Fibroblast of upper back skin (primary cell): ENCODE measurements around the gene BMPR1B.
"Not testable (repeated sequence)": the region's sequence is repeated elsewhere in the genome, so short reads cannot be mapped to it uniquely, and the experiment has no call there.

Experiments used
- DNase-seq: peaks from one replicate; pipeline ENCODE4 v3.0.0-alpha.2; 2013

Gene BMPR1B

DNA sequence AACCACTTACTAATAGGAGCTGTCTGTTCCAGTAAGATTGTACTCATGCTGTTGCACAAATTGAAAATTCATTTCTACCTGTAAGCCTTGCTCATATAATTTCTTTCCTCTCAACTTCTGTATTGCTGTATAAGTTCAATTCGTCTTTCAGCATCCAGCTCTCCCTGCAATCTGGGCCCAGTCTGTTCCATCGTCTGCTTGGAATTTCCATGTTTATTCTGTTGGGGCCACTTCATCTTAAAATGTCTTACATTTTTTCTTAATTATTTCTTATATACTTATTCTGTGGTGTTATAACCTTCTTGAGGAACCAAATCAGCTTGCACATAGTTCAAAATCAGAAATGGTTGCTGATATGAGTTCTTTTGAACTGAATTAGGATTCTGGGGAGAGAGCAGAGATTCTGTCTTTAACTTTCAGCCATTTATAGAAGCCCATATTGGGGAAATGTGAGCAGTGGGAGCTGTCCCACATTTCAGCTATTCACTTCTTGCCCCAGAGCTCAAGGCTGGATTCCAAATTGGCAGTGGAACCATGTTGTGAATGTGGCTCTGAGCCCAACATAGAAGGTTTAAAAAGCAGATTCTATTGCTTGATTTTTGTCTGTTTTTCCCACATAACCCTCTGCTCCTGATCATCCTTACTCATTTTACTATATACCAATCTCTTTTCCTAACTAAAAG, 291.9 kb downstream of the BMPR1B start:
- peak; percentile 29 for DNase-seq

DNA sequence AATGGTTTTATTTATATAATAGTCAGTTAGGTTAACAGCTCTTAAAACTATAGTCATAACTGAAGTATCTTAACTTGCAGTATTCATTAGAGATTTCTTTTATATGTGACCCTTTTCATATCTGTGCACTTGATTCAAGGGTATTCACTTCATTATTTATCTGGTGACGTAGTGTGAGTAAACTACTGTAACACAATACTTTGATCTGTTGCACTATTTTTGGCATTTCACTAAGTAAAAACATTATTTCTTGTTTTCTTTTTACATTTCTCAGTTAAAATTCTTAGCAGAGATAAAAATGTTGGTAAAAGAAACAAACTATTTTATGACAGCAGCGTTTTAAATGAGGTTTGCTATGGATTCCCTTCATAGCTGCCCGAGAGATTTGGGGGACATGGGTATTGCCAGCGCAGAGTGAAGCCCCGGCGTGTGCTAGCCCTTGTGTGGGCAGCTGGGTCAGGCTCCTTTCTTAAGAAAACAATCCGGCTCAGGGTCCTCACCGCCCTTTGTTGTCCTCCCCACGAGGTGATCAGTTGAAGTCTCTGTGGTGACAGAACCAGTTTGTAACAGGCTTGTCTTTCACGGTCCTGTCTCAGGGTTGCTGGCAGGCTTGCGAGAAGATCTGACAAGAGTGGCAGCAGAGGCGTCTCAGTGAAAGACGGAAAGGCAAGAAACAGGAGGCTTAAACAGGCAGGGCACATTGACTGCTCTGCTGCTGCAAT, 293.4 kb downstream of the BMPR1B start:
- no peak for DNase-seq

DNA sequence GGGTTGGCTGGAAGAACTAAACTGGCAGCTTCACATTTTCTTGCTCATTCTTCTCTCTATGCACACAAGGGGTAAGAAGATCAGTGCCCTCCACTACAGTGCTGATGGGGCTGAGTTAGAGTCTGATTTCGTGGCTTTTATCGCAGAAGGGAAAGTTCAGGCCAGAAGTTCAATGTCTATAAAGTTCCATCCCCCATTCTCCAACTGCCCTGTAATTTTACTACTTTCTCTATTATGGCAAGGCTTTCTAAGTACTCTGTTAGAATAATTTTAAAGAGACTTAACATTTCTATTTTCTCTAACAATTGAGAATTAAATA, 293.9 kb downstream of the BMPR1B start:
- DNase-seq: no peak

DNA sequence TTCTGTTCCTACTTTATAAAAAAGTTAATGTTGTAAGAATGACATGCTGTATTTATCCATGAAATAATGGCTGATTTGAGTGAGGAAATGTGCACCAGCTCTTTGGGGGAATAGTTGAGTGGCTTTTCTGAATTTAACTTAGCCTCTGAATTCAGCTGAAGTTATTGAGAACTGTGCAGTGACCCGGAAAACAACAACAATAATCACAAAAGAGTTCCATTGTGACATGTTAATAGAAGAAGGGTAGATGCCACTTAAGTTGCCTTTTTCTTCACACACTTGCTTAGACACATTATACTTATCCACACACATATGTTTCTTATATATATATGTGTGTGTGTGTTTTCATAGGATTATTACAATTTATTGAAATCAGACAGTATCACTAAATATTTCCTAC, 301.2 kb downstream of the BMPR1B start:
- no peak for DNase-seq

DNA sequence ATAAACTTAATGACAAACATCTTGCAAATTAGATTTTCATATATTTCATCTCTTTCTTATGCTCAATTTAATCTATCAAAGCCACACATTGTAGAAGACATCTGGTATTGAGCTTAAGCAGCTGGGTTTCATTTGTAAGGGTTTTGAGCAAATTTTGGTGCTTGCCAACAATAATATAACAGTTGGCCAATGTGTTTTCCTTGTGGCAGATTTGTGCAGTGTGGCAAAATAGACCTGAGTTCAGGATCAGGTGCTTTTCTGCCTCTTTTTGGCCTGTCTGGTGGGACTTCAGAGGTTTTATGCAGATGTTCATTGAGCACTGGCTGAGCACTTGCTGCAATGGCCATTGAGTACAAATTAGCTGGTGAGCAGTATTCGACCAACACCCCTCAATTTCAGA, 301.9 kb downstream of the BMPR1B start:
- DNase-seq: peak; percentile 48

DNA sequence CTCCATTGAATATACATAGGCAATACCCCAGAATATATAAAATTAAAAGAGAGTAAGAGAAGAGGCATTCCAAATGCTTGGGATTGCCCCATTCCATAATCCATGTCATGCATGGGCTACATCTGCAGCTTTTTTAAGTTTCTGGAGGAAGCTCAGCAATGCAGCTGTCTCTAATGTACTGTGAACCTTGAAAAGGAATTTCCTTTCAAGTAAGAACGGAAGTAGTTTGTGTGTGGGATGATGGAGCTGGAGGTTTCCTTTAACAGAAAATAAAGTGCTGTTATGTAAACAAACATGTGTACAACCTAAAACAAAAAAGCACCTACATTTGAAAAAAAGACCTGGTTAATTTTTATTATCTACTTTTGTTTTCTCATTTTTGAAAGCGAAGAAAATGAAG, 303.5 kb downstream of the BMPR1B start:
- peak; percentile 45 for DNase-seq

DNA sequence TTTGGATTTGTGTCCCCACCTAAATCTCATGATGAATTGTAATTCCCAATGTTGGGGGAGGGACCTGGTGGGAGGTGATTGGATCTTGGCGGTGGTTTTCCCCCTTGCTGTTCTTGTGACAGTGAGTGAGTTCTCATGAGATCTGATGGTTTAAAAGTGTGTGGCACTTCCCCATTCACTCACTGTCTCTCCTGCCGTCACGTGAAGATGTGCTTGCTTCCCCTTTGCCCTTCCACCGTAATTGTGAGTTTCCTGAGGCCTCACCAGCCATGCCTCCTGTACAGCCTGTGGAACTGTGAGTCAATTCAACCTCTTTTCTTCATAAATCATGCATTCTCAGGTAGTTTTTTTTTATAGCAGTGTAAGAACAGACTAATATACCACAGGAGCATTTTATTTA, 304.0 kb downstream of the BMPR1B start:
- not testable (repeated sequence) for DNase-seq

DNA sequence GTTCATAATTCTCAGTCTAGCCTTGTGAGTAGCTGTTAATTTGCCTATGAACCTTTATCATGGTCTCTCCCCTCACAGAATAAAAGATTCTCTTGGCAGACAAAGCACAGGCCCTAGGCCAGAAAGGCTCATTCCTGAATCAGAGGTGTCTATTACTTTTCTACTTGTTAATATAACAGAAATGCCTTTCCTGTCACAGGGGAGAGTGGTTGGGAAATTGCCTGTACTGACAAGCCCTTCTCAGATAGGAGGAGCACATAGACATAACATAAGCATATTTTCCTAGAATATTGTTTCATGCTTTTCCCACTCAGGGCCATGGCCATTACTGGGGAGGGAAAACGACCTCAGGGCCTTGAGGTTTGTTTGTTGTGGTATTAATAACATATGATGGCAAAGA, 308.3 kb downstream of the BMPR1B start:
- peak; percentile 9 for DNase-seq

DNA sequence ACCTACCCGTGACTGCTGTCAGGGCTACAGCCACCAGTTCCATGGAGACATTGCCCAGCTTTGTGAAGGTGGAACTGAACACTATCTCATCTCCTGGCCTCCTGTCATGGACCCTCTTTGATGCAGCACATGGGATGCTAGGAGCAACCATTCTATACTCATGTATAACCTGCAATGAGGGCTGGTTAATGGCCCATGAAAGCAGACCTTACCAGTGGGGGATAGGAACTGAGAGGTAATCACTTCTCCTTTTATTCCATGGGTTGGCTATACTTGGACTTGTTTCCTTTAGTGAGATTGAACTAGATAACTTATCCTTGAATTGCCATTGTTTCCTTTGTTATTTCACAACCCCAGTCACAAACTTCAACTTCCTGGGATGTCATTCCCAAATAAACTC, 310.6 kb downstream of the BMPR1B start:
- DNase-seq: no peak

DNA sequence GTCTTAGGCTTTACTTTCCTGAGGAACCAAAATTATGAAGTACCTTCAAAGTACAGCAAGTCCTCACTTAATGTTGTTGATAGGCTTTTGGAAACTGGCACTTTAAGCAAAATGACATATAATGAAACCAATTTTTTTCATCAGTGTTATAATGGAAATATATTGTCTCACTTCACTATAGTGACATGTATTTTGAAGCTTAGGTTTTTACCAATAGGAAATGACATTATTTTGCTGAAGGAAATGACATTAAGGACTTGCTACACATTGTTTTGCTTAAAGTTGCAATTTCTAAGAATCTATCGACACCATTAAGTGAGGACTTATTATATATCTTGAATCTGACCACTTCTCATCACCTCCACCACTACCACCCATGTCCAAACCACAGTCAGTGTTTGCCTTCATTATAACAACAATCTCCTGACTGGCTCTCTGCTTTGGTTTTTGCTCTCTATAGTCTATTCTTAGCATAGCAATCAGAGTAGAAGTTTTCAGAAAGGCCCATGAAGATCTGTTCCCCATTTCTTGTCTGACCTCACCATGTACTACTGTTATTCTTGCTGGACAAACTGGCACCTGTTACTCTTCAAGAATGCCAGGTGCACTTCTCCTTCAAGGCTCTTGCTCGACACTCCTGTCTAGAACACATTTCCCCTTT, 311.2 kb downstream of the BMPR1B start:
- no peak for DNase-seq

DNA sequence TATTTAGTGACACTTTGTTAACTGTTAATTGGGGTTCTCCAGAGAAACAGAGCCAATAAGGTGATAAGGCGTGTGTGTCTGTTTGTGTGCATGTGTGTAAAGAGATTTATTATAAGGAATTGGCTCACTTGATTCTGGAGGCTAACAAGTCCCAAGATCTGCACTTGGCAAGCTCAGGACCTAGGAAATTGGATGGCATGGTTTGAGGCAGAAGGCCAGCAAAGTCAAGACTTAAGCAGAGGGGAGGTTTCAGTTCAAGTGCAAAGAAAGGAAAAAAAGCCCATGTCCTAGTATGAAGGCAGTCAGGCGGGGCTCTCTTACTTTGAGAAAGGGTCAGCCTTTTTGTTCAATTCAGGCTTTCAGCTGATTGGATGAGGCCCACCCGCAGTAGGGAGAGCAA, 314.1 kb downstream of the BMPR1B start:
- DNase-seq: no peak

DNA sequence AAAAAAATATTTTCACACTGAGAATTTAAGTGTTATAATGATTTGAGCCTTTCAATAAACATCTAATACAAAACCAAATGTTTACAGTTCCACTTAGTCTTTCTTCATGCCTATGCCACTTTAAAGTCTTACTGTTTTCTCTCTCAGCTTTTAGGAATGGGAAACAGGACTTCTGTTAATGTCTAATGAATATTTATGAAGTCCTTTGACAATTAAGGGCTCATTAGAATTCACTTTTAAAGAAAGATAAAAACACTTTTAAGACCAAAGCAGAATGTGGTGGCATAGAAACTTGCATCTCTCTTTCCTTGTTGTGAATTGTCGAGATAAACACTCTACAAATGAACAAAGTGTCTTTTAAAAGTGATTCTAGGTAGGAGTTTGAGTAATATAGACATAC, 315.9 kb downstream of the BMPR1B start:
- DNase-seq: no peak

DNA sequence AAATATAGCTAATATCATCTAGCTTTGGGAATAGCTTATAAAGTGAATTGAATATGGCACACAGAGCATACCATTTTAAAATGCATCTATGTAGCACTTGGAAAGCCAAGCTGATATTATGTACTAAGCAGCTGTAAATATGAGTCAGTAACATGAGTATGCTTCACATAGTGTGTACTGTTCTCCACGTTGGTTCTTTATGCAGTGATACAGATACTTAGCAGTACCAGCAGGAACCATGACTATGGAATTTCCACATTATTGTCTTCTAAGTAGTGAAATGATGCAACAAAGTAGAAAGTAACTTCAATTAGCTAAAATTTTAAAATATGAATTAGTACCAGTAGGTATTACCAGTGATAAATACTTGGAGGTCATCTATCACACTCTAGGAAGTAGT, 320.1 kb downstream of the BMPR1B start:
- peak; percentile 36 for DNase-seq

DNA sequence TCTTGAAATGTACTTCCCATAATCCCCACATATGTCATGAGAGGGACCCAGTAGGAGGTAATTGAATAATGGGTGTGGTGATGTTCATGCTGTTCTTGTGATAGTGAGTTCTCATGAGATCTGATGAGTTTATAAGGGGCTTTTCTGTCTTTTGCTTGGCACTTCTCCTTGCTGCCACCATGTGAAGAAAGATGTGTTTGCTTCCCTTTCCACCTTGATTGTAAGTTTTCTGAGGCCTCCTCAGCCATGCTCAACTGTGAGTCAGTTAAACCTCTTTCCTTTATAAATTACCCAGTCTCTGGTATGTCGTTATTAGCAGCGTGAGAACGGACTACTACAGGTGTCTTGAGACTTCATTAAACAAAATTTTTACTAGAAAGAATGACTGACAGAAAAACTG, 323.2 kb downstream of the BMPR1B start:
- DNase-seq: no peak

DNA sequence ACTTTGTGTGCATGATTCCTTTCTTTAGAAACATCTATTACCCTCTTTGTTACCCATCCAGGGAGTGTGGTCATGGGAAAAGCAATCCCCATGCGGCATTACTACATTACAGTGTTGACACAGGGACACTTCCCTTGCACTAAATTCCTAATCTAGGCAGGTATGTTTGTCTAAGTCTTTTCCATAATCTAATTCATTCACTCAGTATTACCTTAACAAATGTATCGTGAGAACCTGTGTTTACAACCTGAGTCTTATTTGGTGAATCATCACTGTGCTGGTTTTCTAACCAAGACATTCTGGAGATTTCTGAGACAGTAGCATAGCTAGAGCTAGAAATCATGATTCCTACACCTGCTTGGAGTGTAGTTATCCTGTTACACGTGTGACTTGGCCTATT, 326.8 kb downstream of the BMPR1B start:
- DNase-seq: no peak

DNA sequence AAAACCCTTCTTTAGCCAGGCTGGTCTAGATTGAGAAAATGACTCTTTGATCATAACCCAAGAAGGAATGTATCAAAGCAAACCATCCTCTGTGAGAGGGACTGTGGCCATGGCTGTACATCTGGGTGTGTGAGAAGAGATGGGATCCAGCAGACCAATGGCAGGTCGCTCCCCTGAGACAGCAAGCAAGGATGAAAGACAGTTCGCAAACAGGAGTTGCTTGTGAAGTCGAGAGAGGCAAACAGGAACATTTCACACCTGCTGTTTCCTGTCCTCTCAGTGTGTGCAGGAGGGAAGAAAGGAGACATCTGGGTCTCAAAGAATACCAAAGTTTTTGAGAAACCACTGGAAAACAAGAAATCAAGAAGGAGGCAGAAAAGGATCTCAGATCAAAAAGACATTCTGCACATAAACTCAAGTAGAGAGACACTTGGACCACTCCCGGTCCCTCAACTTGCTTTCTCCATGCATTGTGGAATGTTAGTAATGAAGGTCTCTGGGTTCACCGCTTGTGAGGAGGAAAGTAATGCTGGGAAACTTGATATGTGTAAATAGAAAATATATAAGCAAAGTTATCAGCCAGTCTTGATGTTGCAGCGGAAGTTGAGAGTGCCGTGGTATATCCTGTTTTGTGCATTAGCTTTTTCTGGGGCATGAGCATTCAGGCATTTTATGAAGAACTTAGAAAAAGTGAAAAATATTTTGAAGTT, 327.5 kb downstream of the BMPR1B start:
- DNase-seq: no peak

DNA sequence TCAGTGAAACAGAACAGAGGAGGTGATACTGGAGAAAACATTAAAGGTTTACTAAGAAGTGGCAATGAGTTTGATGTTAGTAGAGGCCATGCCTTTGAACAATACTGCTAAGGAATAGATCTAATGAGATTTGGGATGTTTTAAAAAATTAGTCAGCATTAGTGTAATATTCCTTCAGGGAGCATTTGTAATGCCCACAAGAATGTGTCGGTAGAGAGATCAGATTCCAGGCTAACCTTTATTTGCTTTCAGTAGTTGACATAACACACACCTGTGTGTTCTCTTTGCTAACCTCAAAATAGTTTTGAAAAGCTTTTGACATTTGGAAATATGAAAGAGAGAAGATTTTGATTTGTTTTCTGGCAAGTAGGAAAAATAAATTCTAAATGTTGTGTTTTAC, 328.8 kb downstream of the BMPR1B start:
- no peak for DNase-seq

DNA sequence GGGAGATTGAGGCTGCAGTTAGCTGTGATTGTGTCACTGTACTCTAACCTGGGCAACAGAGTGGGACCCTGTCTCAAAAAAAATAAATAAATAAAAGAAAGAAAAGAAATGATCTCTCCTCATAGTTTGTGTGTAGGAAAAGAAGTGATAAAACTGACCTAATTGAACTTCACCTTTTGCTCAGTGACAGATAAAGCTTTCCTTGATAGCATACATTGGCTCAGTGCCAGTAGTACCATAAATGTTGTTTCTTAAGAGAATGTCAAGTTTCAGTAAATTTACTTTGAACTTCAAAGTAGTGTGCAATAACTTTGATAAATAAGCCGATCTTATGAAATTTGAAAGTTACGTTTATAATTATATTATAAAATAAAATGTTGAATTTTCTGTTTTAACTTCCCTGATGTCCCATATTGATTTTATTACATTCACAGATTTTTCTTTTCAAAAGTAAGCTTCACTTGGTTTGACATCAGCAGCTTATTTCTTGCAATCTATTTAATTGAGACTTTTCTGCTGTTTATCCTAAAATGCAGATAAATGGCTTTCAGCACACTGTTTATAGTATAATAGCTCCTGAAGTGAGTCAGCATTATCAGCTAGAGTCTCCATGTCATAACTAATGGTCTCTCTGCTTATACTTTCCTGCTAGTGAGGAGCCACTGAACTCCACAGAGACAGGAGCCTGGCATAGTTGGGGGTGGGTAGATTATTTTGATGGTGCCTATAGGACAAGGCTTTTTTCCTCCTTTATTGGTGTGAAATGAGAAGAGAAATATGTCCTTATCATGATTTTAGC, 330.1 kb downstream of the BMPR1B start:
- DNase-seq: peak; percentile 45

DNA sequence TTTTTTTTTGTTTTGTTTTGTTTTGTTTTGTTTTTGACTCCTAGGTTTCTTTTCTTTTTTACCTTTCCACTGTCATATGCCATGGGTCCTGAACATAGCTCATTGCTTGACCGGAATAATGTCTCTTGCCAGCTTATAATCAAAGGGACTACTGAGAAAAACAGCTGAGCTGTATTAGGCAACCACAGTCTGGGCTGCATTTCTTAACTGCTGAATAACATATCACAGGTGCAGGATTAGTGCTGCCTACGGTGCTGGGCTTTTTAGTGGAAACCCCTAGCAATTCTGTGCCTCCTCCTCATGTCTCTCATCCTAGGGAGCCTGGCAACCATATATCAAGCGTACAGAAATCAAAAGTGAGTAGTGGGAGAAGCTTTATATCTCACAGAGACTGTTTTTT, 333.5 kb downstream of the BMPR1B start:
- peak; percentile 49 for DNase-seq

DNA sequence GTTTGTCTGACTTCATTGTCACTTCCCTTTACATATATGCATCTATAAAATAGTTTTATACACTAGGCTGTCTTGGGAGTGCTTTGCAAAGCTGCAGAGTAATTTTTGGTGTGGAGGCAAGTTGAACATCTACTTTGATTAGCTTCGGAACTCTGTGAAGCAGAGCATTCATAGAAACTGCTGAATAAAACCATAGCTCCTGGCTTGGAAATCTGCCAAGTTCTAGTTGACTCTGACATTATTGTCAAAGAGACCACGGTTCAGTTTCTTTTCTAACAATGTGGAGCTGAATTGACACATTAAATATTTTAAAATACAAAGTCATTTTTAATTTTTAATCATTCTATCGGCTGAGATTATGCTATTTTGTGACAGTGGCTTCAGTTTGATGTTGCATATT, 335.0 kb downstream of the BMPR1B start:
- no peak for DNase-seq

DNA sequence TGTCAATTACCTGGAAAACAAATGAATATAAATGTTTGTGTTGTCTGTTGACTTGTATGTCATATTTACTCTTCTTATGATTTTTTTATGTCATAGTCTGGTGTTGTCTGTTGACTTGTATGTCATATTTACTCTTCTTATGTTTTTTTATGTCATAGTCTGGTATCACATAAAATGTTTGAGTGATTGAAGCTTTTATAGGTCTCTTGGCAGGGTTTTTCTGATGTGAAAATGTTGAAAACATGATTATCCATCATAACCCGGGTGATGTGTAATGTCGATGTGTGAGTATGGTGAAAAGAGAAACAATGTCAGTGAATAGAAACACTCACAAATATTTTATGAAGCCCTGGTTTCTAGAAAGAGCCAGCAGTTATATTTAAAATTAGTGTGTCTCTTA, 335.7 kb downstream of the BMPR1B start:
- DNase-seq: no peak

DNA sequence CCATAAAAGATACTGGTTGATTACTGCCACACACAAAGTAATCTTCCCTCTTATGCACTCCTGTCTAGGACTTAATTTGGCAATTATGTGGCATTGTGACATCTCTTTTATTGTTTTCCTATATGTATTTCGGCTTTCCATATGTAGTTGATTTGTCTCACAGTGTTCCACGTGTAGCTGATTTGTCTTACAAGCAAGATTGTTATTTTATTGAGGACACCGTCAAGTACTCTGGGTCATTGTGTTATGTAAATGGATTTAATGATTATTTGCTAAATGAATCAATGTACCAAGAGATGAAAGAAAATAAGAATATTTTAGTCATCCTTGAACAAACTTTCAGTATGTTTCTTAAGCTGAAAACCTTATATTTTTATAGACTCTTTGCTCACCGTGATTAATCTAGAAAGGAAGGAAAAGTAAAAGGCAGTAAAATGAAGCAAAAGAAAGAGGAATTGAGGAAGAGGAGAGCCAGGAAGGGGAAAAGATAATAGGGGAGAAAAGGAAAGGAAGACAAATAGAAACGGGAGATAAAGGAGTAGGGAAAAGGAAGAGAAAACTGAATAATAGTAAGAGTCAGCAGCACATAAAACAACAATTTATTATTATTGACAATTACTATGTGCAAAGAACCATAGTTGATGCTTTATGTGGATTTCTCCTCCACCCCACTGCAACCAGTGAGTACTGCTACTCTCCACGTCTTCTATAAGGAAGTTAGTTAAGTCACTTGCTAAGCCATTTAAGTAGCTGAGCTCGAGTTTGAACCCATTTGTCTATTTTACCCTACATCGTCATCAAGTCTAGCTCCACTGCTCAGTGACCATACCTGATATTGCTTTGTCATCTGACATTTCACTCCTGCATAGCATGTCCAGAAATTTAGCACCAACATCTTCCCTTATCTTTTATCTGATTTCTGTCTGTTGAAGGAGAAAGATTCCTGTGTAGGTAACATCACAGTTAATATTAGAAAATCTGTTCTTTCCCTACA, 336.5 kb downstream of the BMPR1B start:
- DNase-seq: no peak
